HG02759 (cell line): Measurements from ENCODE around the gene SPAG17.

ENCODE experiments used
- ATAC-seq: cut with Tn5 transposase; IDR thresholded peaks from one replicate; pipeline ENCODE4 v1.9.1; 2021; ENCODE audit warnings: mild to moderate bottlenecking, moderate library complexity; ENCODE audit not compliant: unreplicated experiment

Gene SPAG17

GRCh38 chr1:118169016-118169415 is 16.0 kb downstream of the SPAG17 start:
- ATAC-seq = no peak

GRCh38 chr1:118160806-118161205 is 24.2 kb downstream of the SPAG17 start:
- ATAC-seq = no peak

- ATAC-seq = no peak
Observed at GRCh38 chr1:118159569-118159968, 25.5 kb downstream of the SPAG17 start.

- ATAC-seq = no peak
Observed at GRCh38 chr1:118158924-118159323, 26.1 kb downstream of the SPAG17 start.

- ATAC-seq = no peak
Observed at GRCh38 chr1:118157506-118157905, 27.5 kb downstream of the SPAG17 start.

- ATAC-seq = no peak
Observed at GRCh38 chr1:118155106-118155505, 29.9 kb downstream of the SPAG17 start.

- no peak for ATAC-seq
Observed at GRCh38 chr1:118154220-118154619, 30.8 kb downstream of the SPAG17 start.

GRCh38 chr1:118151312-118151937 is 33.6 kb downstream of the SPAG17 start:
- ATAC-seq = no peak

GRCh38 chr1:118149799-118150198 is 35.2 kb downstream of the SPAG17 start:
- ATAC-seq = no peak

GRCh38 chr1:118148034-118148433 is 37.0 kb downstream of the SPAG17 start:
- no peak for ATAC-seq

GRCh38 chr1:118147522-118147921 is 37.5 kb downstream of the SPAG17 start:
- ATAC-seq = no peak

GRCh38 chr1:118145721-118146120 is 39.3 kb downstream of the SPAG17 start:
- ATAC-seq = no peak

GRCh38 chr1:118144684-118145083 is 40.3 kb downstream of the SPAG17 start:
- no peak for ATAC-seq

- no peak for ATAC-seq
Observed at GRCh38 chr1:118143831-118144230, 41.2 kb downstream of the SPAG17 start.

- ATAC-seq = no peak
Observed at GRCh38 chr1:118143121-118143520, 41.9 kb downstream of the SPAG17 start.

- ATAC-seq = no peak
Observed at GRCh38 chr1:118142546-118142945, 42.5 kb downstream of the SPAG17 start.

GRCh38 chr1:118137900-118138299 is 47.1 kb downstream of the SPAG17 start:
- ATAC-seq = no peak

GRCh38 chr1:118136187-118136941 is 48.7 kb downstream of the SPAG17 start:
- ATAC-seq = peak; percentile 100

- no peak for ATAC-seq
Observed at GRCh38 chr1:118132000-118132399, 53.0 kb downstream of the SPAG17 start.

- no peak for ATAC-seq
Observed at GRCh38 chr1:118128761-118129160, 56.3 kb downstream of the SPAG17 start.

GRCh38 chr1:118124064-118124463 is 61.0 kb downstream of the SPAG17 start:
- no peak for ATAC-seq

GRCh38 chr1:118123116-118123839 is 61.8 kb downstream of the SPAG17 start:
- ATAC-seq = no peak
